DMS153 (cell line): ENCODE results near the gene CBLB.
A peak's percentile ranks its signal among the peaks of the same experiment; 100 is the strongest.

Experiments
- DNase-seq: peaks from one replicate; lab custom pipeline; 2025; lab: John Stamatoyannopoulos, UW

The CBLB gene

GRCh38 chr3:105616374-105617121, 252.3 kb downstream of the CBLB start:
- no peak for DNase-seq

- no peak for DNase-seq
These were observed 253.0 kb downstream of the CBLB start for GRCh38 chr3:105615814-105616213.

DNA sequence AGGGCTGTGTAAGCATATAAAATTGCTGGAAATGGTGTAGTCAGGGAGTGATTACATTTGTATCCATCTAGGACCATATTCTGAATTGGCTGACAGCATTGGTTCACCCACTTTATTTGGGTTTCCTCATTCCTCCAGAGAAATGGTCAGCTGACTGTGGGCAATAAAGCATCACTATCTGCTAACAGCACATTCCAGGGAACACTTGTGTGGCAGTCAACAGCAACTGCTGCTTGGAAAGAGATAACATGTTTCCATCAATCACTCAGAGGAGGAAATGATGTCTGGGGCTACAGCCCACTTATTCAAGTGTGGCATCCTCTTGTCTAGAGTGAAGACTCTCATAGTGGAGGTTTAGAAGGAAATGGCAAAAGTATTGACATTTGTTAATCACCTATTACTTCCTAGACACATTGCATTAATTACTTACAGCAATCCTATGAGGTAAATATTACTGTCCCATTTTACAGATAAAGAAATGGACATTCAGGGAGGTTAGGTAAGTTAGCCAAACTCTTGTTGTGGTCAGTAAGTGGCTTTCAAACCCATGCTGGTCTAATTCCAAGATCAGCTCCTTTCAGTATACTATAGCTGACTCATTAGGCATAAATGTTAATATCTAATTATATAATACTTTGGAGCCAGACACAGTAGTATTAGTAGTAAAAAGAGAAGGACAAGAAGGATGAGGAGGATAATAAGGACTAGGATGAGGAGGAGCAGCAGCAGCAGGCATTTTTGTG, 254.4 kb downstream of the CBLB start:
- DNase-seq = no peak

GRCh38 chr3:105613120-105613519, 255.7 kb downstream of the CBLB start:
- no peak for DNase-seq

DNA sequence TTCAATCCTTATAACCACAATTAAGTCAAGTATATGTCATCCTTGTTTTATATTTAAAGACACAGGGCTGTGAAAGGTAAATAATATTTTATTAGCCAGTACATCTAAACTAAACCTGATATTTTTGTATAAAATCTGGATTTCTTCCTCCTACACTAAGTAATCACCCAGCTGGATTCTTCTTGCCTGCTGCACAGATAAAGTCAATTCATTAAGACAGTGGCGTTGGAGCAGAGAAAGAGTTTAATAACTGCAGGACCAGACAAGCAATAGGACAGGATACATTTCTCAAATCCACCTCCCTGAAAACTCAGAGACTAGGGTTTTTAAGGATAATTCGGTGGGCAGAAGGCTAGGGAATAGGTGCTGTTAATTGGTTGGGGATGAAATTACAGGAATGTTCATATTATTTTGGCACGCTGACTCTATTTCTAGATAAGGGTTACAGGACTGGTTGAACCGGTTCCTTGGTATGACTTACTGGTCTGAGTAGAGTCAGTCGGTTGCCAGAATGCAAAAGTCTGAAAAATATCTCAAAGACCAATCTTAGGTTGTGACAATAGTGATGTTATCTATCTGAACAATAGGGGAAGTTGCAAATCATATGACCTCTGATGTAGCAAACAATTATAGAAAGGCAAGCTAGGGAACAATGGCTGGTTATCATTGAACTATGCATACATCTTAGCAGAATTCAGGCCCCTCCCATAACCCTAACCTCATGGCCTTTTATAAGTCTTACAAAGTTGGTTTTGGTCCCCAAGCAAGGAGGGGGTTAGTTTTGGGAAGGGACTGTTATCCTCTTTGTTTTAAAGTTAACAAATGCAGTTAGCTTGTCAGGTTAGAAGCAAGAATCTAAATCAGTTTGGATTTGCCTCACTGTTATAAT, 257.3 kb downstream of the CBLB start:
- DNase-seq = peak; percentile 33

DNA sequence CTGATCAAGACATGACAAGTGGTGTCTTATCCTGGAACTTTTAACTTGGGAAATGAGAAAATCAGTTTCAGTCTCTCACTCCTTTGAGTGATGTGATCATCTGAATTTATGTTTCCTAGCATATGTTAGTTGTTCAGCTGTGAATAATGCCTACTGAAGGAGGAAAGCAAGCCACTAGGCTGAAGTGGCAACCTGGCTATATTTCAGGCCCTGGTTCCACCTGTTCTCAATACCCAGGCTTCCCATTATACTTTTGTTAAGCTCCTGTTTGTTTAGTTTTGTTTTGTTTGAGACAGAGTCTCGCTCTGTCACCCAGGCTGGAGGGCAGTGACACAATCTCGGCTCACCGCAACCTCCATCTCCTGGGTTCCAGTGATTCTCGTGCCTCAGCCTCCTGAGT, 258.3 kb downstream of the CBLB start:
- DNase-seq = peak; percentile 61

- DNase-seq = no peak
These were observed 260.2 kb downstream of the CBLB start for GRCh38 chr3:105608623-105609022.

DNA sequence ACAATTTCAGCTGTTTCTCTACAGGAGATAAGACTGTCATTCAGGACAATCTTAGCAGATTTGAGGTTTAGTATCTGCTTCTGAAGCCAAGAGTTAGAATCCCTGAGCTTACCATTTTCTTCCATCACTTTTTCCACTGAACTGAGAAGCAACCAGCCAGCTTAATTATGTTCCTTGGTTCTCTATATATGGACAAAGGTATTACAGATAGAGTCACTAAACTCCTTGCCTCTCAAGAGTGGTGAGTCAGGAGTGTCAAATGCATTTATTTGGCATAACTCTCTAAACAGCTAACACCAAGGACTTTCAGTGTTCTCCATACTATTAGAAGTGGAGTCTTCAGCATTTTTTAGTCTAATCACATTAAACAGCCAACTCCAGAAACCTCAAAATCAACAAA, 262.8 kb downstream of the CBLB start:
- no peak for DNase-seq
